Esophagus (tissue), 2 donors: ENCODE data around the gene MARVELD2. TPM values are rescaled to one million over a fixed set of nuclear protein-coding genes. Genes with fewer than 3 reads are reported as not detected.
"Not testable (repeated sequence)": the region's sequence is repeated elsewhere in the genome, so short reads cannot be mapped to it uniquely, and the experiment has no call there.

Source experiments
- H3K27ac ChIP-seq, 2 donors: one replicate each; pipeline ENCODE4 v1.5.1; 2013; ENCODE audit warnings: low read depth in 2 of 2, mild to moderate bottlenecking in 2 of 2, inconsistent platforms in 1 of 2, low read length in 1 of 2, moderate library complexity in 1 of 2
- H3K27me3 ChIP-seq, 2 donors: one replicate each; pipeline ENCODE4 v1.6.1; 2013; ENCODE audit warnings: low read length in 2 of 2, control low read depth in 1 of 2, mild to moderate bottlenecking in 1 of 2; ENCODE audit not compliant: insufficient read depth in 2 of 2, control insufficient read depth in 1 of 2
- H3K36me3 ChIP-seq, 2 donors: one replicate each; pipeline ENCODE4 v1.6.1; 2013; ENCODE audit warnings: low read length in 1 of 2; ENCODE audit not compliant: control insufficient read depth in 2 of 2, insufficient read depth in 2 of 2
- H3K4me1 ChIP-seq, 2 donors: one replicate each; pipeline ENCODE4 v1.6.1; 2013; ENCODE audit warnings: low read length in 1 of 2; ENCODE audit not compliant: control insufficient read depth in 2 of 2, insufficient read depth in 2 of 2
- H3K4me3 ChIP-seq, 2 donors: one replicate each; pipeline ENCODE4 v1.5.1; 2013; ENCODE audit warnings: low read length in 2 of 2, mild to moderate bottlenecking in 2 of 2, low read depth in 1 of 2, moderate library complexity in 1 of 2
- H3K9me3 ChIP-seq, 2 donors: one replicate each; pipeline ENCODE4 v1.6.1; 2013; ENCODE audit warnings: mild to moderate bottlenecking in 2 of 2, low read depth in 1 of 2, low read length in 1 of 2, moderate library complexity in 1 of 2; ENCODE audit not compliant: control insufficient read depth in 2 of 2, insufficient read depth in 1 of 2
- WGBS, 2 donors: extraction: QIAGEN DNeasy Blood & Tissue Kit; methylation state at CpG; one replicate each; pipeline ENCODE4 v1.1.7; 2013; 5-methylcytosine and 5-hydroxymethylcytosine counted together
- polyA plus RNA-seq, 2 donors: library from polyadenylated mRNA; stranded (reverse); fragments of 200-250 nt; gene quantifications; one replicate each; pipeline ENCODE4 v1.2.3, GENCODE V29; 2013
- donor health status: healthy with polysubstance abuse.
- donor health status: Bipolar disorder and iron deficiency.

MARVELD2 gene, protein sequence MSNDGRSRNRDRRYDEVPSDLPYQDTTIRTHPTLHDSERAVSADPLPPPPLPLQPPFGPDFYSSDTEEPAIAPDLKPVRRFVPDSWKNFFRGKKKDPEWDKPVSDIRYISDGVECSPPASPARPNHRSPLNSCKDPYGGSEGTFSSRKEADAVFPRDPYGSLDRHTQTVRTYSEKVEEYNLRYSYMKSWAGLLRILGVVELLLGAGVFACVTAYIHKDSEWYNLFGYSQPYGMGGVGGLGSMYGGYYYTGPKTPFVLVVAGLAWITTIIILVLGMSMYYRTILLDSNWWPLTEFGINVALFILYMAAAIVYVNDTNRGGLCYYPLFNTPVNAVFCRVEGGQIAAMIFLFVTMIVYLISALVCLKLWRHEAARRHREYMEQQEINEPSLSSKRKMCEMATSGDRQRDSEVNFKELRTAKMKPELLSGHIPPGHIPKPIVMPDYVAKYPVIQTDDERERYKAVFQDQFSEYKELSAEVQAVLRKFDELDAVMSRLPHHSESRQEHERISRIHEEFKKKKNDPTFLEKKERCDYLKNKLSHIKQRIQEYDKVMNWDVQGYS
- polyA plus RNA-seq = 1 to 10 TPM; 4.7 to 5.0 TPM

DNA sequence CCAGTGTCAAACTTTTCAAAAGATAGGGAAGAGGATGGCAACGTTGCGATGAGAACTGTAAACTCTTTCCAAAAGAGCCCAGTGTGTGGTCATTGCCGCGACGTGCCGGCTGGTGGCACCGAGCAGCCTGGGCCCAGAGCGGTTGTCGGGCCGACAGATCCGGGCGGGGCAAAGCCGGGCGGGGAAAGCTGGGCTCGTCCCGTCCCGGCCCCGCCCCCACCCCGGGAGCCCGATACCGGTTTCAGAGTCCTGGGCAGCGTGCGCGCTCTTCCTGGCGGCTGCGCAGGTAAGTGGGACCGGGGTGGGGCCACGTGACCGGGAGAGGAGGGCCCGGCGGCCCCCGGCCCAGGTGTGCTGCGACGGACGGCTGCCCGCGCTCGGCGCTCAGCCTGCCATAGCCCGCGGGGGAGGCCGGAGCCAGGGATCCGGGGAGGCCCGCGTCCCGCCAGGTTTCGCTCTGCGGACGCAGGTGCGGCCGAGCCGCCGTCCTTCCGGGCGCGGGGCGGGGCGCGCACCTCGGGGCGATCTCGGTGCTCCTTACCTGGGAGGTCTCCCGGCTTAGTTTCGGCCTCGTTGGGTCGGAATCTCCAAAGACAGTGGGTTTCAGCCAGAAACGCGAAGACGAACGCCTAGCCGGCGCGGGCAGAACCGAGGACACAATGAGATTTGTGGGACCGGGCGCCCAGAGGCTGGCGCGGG, at the start of gene MARVELD2:
Gene MARVELD2 (plus strand): TSS at position 232 of the 699 bp plus-strand sequence. CDS start 4,270 bp downstream, outside the sequence.
- H3K4me1 ChIP-seq = peaks cover 0 to 6% of the 10 kb centered on the region in 2 donors
- H3K27me3 ChIP-seq = no peaks in the 10 kb centered on the region
- peak within 1 kb of the TSS; percentile 86 to 91 for H3K27ac ChIP-seq
- H3K9me3 ChIP-seq = no peaks in the 10 kb centered on the region
- H3K36me3 ChIP-seq = peaks cover 0 to 2% of the 10 kb centered on the region in 2 donors
- WGBS, 2 donors = 11 to 13% methylated on average over 60 to 78 of the region's 78 CpGs
- H3K4me3 ChIP-seq = peak within 1 kb of the TSS; percentile 87 to 90

GRCh38 chr5:69367697-69368279, 47.1 kb upstream of the MARVELD2 start:
- Histone ChIP-seq H3K9me3 (no peaks in the 10 kb centered on the region), H3K36me3 (no peaks in the 10 kb centered on the region), H3K4me1 (peaks cover 3 to 4% of the 10 kb centered on the region in 2 donors), H3K4me3 (no peak overlapping the region), H3K27me3 (no peaks in the 10 kb centered on the region), H3K27ac (no peak overlapping the region)
- 91 to 92% methylated on average over 11 of the region's 11 CpGs for WGBS, 2 donors

- WGBS, 2 donors = 1 to 2% methylated on average over 35 to 39 of the region's 39 CpGs
- no peaks in the 10 kb centered on the region for H3K36me3 ChIP-seq
- peaks cover 3 to 4% of the 10 kb centered on the region in 2 donors for H3K4me1 ChIP-seq
- no peaks in the 10 kb centered on the region for H3K27me3 ChIP-seq
- peak overlapping the region; percentile 97 to 99 for H3K27ac ChIP-seq
- peak overlapping the region; percentile 76 to 96 for H3K4me3 ChIP-seq
- no peaks in the 10 kb centered on the region for H3K9me3 ChIP-seq
Measured at GRCh38 chr5:69368458-69369339, 46.2 kb upstream of the MARVELD2 start.

- Histone ChIP-seq H3K27ac (peak within 1 kb of the TSS; percentile 97 to 99), H3K4me3 (peak within 1 kb of the TSS; percentile 76 to 96), H3K4me1 (peaks cover 3 to 4% of the 10 kb centered on the region in 2 donors), H3K9me3 (no peaks in the 10 kb centered on the region), H3K36me3 (no peaks in the 10 kb centered on the region), H3K27me3 (no peaks in the 10 kb centered on the region)
- 0 to 1% methylated on average over 59 to 66 of the region's 66 CpGs for WGBS, 2 donors
Measured at GRCh38 chr5:69369340-69370121, 45.4 kb upstream of the MARVELD2 start, which contains the start of the genes AK6, RAD17 and TAF9. AK6 (minus strand) TSS chr5:69369520; CDS start chr5:69369490, 30 bp downstream. RAD17 (plus strand) TSS chr5:69369818; CDS start chr5:69372209, 2,391 bp downstream. TAF9 (minus strand) TSS chr5:69369520; CDS start chr5:69365737, 3,783 bp downstream.

DNA sequence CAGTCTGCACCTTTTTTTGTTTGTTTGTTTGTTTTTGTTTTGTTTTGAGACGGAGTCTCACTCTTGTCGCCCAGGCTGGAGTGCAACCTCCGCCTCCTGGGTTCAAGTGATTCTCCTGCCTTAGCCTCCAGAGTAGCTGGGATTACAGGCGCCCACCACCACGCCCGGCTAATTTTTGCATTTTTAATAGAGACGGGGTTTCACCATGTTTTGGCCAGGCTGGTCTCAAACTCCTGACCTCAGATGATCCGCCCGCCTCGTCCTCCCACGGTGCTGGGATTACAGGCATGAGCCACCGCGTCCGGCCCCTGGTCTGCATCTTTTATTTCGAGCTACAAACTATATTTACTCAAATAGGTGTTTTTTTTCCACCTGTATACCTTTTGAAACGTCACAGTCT, 44.6 kb upstream of the MARVELD2 start:
- H3K9me3 ChIP-seq, H3K36me3 ChIP-seq, H3K27ac ChIP-seq, H3K27me3 ChIP-seq, H3K4me1 ChIP-seq: not testable (repeated sequence)
- 1 to 2% methylated on average over 16 of the region's 16 CpGs for WGBS, 2 donors
- peak overlapping the region; percentile 76 to 96 for H3K4me3 ChIP-seq

- no peaks in the 10 kb centered on the region for H3K27me3 ChIP-seq
- H3K4me3 ChIP-seq = no peak overlapping the region
- no peak overlapping the region for H3K27ac ChIP-seq
- peaks cover 0 to 3% of the 10 kb centered on the region in 2 donors for H3K36me3 ChIP-seq
- no peaks in the 10 kb centered on the region for H3K9me3 ChIP-seq
- peaks cover 3 to 4% of the 10 kb centered on the region in 2 donors for H3K4me1 ChIP-seq
- WGBS, 2 donors = 98% methylated on average over 5 of the region's 5 CpGs
Measured at GRCh38 chr5:69372394-69372793, 42.5 kb upstream of the MARVELD2 start.

GRCh38 chr5:69374911-69375446, 39.9 kb upstream of the MARVELD2 start:
- Histone ChIP-seq H3K36me3 (peaks cover 3% of the 10 kb centered on the region in 2 donors), H3K4me3 (no peak overlapping the region), H3K9me3 (no peaks in the 10 kb centered on the region), H3K27ac (no peak overlapping the region), H3K27me3 (no peaks in the 10 kb centered on the region), H3K4me1 (no peaks in the 10 kb centered on the region)
- 86 to 93% methylated on average over 4 of the region's 4 CpGs for WGBS, 2 donors

- Histone ChIP-seq H3K36me3 (peaks cover 3 to 6% of the 10 kb centered on the region in 2 donors), H3K9me3 (no peaks in the 10 kb centered on the region)
Measured at GRCh38 chr5:69378376-69378775, 36.5 kb upstream of the MARVELD2 start.

More at GRCh38 chr5:69378376-69378775, 36.5 kb upstream of the MARVELD2 start:
- no peak overlapping the region for H3K4me3 ChIP-seq
- no peaks in the 10 kb centered on the region for H3K27me3 ChIP-seq
- no peak overlapping the region for H3K27ac ChIP-seq
- H3K4me1 ChIP-seq = no peaks in the 10 kb centered on the region
